Measurements from ENCODE around the gene IL1RAP.

IL1RAP gene

DNA sequence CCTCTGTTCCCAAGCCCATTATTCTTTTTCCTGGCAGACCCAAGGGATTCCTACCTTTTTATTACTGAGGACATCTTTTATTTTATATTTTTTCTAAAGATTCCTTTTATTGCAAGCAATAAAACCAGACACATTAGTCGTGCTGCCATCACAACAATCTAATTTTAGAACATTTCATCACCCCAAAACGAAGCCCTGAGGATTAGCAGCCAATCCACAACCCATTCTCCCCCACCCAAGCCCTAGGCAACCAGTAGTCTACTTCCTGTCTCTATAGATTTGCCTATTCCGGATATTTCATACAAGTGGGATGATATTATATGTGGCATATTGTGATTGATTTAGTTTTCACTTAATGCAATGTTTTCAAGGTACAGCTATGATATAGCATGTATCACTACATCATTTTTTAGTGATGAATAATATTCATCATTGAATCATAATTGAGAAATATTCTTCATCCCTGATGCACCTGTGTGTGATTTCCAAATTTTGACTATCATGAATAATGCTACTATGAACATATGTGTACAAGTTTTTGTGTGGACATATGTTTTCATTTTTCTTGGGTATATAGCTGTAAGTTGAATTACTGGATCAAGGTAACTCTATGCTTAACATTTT, 65.7 kb downstream of the IL1RAP start:
- no peak for DNase-seq (ENCODE audit: low read depth, low spot score)

DNA sequence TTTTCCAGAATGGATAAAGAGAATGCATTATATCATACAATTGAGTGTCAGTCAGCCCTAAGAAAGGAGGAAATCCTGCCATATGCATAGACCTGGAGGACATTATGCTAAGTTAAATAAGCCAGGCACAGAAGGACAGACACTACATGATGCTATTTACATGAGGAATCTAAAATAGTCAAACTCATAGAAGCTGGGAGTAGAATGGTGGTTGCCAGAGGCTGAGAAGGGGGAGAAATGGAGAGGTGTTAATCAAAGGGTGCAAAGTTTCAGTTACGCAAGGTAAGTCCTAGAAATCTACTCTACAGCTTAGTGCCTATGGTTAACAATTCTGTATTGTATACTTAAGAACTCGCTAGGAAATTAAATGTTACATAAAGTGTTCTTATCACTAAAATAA, 66.5 kb downstream of the IL1RAP start:
- no peak for DNase-seq (ENCODE audit: low read depth, low spot score)

DNA sequence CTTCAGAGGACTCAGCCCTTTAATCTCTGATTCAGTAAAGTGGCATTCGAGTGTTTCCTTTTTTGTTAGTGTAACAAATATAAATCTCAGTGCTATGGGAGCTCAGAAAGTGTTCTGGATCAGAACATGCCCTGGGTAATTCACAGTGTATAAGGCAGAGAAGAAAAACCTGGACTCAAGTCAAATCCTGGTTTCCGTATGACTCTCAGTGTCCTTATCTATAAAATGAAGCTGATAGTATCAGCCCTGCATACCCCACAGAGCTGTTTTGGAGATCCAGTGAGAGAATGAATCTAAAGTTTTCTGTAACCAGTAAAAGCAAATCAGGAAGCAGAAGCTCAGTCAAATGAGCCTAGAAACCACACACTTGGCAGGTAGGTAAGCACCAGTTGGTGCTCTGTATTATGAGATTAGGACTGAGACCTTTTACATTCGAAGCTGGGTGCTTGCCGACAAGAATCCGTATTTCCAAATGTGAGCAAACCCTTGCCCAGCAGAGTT, 67.2 kb downstream of the IL1RAP start:
- DNase-seq (ENCODE audit: low read depth, low spot score) = no peak

GRCh38 chr3:190582667-190583066, 68.8 kb downstream of the IL1RAP start:
- no peak for DNase-seq (ENCODE audit: low read depth, low spot score)

DNA sequence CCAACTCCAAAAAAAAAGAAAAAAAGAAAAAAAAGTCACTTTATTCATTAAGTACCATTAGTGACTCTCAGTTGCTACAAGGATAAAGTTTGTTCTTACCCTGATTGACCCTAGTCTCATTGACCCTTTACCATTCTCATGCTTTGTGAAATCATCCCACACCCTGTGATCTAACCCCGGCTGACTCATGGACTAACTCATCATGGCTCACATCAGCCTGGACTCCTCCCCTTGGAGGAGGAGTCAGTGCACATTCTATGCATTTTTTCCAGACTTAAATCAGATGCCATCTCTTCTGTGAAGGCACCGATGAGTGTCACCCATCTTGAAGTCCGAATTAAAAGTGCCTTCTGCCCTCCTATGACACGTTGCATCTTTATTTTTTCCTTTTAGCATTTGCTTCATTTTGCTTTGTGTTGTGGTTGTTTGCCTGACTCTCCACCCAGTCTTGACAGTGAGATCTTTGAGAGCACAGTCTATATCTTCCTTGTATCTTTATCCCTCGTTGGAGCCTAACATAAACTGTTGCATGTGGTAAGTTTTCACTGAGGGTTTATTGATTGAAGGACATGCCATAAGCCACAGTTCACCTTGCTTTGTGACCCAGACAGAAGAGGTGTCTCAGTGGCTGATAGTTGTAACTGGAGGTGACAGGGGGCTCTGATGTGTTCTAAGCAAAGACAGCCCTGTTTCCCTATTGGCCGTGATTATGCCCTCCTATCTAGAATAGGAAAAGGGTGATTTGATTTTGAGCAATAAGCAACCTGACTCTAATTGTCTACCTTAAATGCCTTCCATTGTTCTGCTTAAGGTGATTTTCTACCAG, 72.1 kb downstream of the IL1RAP start:
- peak; percentile 11 for DNase-seq (ENCODE audit: low read depth, low spot score)

GRCh38 chr3:190586631-190587011, 72.7 kb downstream of the IL1RAP start:
- no peak for DNase-seq (ENCODE audit: low read depth, low spot score)

DNA sequence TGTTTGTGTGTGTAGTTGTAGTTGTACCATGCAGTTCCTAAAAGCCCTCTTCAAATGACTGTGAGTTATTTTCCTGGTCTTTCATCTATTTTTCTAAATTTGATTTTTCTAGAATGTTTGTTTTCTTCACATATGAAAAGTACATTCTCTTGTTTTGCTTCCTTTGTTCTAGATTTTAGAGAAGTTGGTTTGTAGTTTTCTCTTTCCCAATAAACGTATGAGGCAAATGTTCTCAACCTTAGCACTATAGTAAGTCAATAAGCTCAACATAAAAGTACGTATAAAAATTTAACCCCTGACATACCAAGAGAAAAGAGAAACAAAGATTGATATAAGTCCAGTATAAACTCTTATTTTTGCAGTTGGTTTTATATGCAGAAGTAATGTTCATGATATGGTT, 74.7 kb downstream of the IL1RAP start:
- no peak for DNase-seq (ENCODE audit: low read depth, low spot score)

DNA sequence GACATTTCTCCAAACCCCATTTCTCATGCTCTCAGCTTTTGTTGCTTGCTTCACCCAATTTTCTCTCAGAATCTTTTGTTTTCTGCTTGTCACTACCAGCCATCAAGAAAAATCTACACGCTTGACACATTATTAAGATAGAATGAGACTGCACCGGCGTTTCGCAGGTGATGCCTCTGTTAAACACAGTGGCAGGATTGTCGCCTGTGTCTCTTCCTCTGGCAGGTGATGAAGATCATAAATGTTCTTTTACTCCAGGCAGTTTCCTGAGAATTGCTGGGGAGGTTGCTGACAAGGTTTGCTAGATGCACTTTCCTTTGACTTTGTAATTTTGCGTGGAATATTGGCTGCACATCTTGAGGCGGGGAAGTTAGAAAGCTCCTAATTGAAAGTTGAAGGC, 75.4 kb downstream of the IL1RAP start:
- DNase-seq (ENCODE audit: low read depth, low spot score) = no peak

- DNase-seq (ENCODE audit: low read depth, low spot score) = no peak
Observed at GRCh38 chr3:190591080-190591479, 77.2 kb downstream of the IL1RAP start.

GRCh38 chr3:190593075-190593474, 79.2 kb downstream of the IL1RAP start:
- DNase-seq (ENCODE audit: low read depth, low spot score) = no peak

DNA sequence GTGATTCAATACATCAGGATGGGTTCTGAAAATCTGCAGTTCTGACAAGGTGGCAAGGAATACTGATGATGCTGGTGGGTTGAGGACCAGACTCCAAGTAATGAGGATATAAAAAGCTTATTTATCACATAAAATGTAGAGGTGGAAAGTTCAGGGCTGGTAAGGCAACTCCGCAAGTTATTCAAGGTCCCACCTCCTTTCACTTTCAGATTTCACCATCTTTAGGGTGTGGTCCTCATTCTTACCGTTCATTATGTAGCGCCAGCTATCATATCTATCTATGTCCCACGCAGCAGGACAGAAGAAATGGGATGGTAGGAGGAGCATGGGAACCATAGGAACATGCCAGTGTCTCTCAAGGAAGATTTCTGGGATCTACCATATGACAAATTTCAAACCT, 80.3 kb downstream of the IL1RAP start:
- DNase-seq (ENCODE audit: low read depth, low spot score) = no peak

DNA sequence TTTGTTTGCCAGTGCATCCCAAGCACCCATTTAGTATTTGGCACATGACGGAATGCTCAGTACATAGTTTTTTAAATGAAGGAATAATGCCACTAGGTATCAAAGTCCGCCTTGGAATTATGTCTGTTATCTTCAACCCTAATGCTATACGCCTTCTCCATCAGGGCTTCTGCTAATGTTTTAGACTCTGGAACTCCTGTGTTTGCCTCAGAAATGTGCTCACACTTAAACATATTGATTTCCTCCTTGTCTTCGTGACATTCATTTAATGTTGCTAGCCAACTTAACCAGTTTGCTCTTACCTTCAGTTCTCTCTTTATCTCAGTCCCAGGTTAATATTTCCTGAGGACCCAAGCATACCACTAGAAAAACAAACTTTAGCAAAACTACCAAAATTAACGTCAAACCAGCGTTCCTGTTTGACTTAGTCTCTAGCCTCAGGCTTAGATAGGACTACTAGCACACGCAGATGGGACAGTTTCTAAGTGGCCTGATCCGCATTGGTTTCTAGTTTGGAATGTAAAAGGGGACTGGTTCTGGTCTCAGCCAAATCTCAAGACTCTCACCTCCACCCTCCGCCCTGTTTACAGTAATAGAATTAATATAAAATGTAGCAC, 81.4 kb downstream of the IL1RAP start:
- DNase-seq (ENCODE audit: low read depth, low spot score) = no peak

DNA sequence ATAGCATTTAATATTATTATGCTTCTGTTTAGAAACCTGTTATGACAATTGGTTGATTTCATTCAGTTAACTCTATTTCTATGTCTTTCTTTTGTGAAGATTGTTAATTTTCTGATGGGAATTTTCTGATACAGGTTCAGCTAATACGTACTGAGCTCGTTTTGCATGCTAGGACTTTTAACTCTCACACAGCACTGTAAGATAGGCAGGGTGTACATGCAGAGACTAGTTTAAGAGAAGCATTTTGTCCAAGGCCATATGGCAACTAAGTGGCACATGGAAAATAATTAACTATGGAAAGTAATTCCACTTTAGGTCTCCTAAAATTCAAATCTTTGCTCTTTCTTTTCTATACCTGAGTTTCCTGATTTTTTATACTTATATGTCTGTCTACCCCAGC, 81.9 kb downstream of the IL1RAP start:
- no peak for DNase-seq (ENCODE audit: low read depth, low spot score)

DNA sequence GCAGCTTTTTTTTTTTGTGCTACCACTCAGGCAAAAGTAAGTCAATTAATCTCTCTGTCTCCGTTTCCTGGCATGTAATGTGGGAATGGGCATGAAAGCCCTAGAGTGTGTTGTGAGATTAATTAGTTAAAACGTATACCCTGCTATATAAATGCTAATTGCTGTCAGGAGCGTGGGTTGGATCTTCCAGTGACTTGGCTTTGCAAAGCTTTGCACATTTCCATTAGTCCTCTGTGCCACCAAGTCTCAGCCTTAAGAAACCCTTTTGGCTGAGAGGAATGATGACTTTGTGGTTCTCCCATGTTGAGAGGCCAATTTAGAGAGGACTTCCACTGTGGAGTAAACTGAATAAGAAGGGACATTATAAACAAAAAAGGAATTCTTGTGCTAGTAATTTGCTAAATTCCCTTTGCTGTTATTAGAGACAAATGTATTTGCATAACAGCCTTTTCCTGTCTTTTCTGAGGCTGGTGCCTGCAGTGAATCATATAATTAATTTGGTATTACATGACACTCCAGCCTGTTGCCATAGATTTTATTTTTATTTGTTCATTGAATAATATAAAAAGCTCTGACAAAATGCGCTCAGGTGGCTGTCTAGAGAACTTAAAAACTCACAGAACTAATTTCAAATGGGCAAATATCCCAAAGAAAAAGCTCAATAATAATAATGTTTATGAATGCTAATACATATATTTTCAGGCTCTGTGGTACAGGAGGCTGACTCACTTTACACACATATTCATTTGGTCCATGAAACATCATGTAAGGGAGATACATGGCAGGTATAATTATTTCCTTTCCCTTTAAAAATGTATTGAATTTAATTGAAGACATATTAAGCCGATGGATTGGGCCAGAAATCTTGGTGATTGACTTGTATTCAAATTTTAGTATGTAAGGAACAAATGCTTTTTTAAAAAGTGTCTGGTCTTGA, 82.7 kb downstream of the IL1RAP start:
- DNase-seq (ENCODE audit: low read depth, low spot score) = no peak

DNA sequence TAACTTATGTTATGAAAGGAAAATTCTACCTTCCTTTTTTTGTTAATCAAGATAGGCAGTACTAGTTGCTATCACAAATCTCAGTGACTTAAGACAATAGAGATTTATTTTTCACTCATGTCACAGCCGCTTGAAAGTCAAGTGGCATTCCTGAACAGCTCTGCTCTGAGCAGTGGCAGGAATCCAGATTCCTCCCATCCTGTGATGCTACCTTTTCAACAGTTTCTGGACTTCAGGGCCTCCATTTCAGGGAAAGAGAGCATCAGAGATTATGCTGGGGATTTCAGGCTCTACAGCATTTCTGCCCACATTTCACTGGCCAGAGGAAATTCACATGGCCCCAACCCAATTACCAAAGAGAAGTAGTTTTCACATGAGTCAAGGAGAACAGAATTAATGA, 83.4 kb downstream of the IL1RAP start:
- DNase-seq (ENCODE audit: low read depth, low spot score) = no peak

DNA sequence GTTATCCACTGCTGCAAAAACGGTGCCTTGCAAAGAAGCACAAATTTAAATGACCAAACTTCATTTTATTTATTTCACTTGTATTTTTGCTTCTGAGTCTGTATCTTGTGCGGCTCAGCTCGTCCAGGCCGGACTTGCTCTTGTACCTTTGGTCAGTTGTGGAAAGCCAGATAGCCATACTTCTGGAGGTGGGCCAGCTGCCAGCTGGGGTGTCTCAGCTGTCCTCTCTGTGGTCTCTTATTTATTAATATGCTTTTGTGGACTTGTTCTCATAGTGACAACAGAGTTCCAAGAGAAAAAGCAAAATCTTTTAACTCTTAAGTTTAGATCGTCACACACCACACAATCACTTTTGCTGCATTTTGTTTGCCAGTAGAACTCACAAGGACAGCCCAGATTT, 87.7 kb downstream of the IL1RAP start:
- DNase-seq (ENCODE audit: low read depth, low spot score) = no peak

GRCh38 chr3:190605385-190605784, 91.5 kb downstream of the IL1RAP start:
- no peak for DNase-seq (ENCODE audit: low read depth, low spot score)

DNA sequence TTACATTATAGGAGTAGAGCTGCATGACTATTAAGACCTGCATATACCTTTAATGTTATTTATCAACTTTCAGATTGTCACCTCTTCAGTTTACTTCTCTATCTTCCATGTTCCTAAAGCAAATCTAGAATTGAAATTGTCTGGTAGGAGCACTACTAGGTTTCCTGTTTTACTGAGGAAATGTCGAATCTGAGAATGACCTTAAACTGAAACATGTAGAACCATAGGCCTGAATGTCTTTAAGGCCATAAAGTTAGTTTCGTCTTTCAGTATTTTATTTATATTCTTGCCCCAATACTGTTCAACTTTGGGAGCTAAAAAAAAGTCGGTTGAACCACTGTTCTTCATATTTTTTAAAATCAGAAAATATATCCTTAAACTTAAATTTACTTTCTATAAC, 92.7 kb downstream of the IL1RAP start:
- no peak for DNase-seq (ENCODE audit: low read depth, low spot score)

DNA sequence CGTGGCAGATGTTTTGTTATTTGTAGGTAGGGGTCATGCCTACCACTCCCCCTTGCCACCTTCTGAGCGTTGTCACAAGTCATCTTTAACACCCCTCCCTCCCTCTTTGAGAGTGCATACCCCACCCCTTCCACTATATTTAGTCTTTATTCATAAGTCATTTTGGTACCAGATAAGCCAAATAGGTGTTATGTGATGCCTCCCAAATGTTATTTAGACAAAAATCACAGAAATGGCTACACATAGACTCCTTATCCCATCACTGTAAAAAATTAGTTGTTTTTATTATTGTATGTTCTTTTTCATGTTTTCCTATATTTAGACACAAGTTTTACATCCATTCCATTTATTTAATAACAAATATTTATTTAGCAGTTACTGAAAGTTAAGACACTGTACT, 93.1 kb downstream of the IL1RAP start:
- no peak for DNase-seq (ENCODE audit: low read depth, low spot score)

GRCh38 chr3:190608850-190609589, 95.1 kb downstream of the IL1RAP start:
- DNase-seq (ENCODE audit: low read depth, low spot score) = no peak

Data from activated naive CD8-positive, alpha-beta T cell treated with anti-CD3 and anti-CD28 coated beads, Interleukin-2, amount 50 U/mL, for 16 hours (primary cell).